HepG2 (cell line): ENCODE data around the gene DCST2. TPM values are rescaled to one million over a fixed set of nuclear protein-coding genes. Genes with fewer than 3 reads are reported as not detected.

Experiments
- IRX3 ChIP-seq: sonication (generic); formaldehyde crosslinking; IDR thresholded peaks from 2 replicates; pipeline ENCODE4 v1.8.1; 2023; ENCODE audit warnings: mild to moderate bottlenecking, low read depth, missing genetic modification reagents, borderline replicate concordance
- JUNB ChIP-seq: sonication (generic); formaldehyde crosslinking; IDR thresholded peaks from 2 replicates; pipeline ENCODE4 v1.8.0; 2022; ENCODE audit warnings: missing genetic modification reagents, mild to moderate bottlenecking, borderline replicate concordance
- KMT2A ChIP-seq: sonication (generic); formaldehyde crosslinking; IDR thresholded peaks from 2 replicates; pipeline ENCODE4 v1.4.0; 2020; ENCODE audit warnings: missing genetic modification reagents
- LCORL ChIP-seq, 2 experiments: fragments of 450-650 bp in 1 of 2; sonication (generic) in 1 of 2; formaldehyde crosslinking in 1 of 2; IDR thresholded peaks; 2 replicates each; pipeline versions ENCODE4 v1.5.0 to v1.6.1; 2017 to 2020; ENCODE audit warnings: antibody characterized with exemption in 1 of 2, missing genetic modification reagents in 1 of 2
- NRL ChIP-seq: sonication (generic); formaldehyde crosslinking; IDR thresholded peaks from 2 replicates; pipeline ENCODE4 v1.5.0; 2020; ENCODE audit warnings: missing genetic modification reagents, mild to moderate bottlenecking, moderate library complexity, borderline replicate concordance
- POGZ ChIP-seq: sonication (generic); formaldehyde crosslinking; IDR thresholded peaks from 2 replicates; pipeline ENCODE4 v1.4.0; 2020; ENCODE audit warnings: mild to moderate bottlenecking, missing genetic modification reagents
- TBP ChIP-seq: sonication (generic); formaldehyde crosslinking; IDR thresholded peaks from 2 replicates; pipeline ENCODE4 v1.5.0; 2020; ENCODE audit warnings: missing genetic modification reagents
- ZBTB7B ChIP-seq: sonication (generic); formaldehyde crosslinking; IDR thresholded peaks from 2 replicates; pipeline ENCODE4 v1.4.0; 2020; ENCODE audit warnings: missing genetic modification reagents
- ZNF234 ChIP-seq: sonication (generic); formaldehyde crosslinking; conservative IDR thresholded peaks from 2 replicates; pipeline ENCODE4 v1.5.1; 2020; ENCODE audit warnings: mild to moderate bottlenecking, missing genetic modification reagents
- ZNF446 ChIP-seq: sonication (generic); formaldehyde crosslinking; IDR thresholded peaks from 2 replicates; pipeline ENCODE4 v1.5.0; 2020; ENCODE audit warnings: mild to moderate bottlenecking, missing genetic modification reagents
- ZNF589 ChIP-seq: sonication (generic); formaldehyde crosslinking; conservative IDR thresholded peaks from 2 replicates; pipeline ENCODE4 v1.8.0; 2022; ENCODE audit warnings: mild to moderate bottlenecking, moderate library complexity, missing genetic modification reagents
- polyA plus RNA-seq, 8 experiments: library from polyadenylated mRNA; depleted of rRNA in 3 of 8; stranded (reverse) in 7 of 8; unstranded in 1 of 8; fragments of >200 nt; fragmentation: Illumina TruSeq in 4 of 8; extraction: Trizol in 4 of 8; gene quantifications; 2 replicates each; pipeline versions ENCODE4 v1.2.1 to v1.2.3, GENCODE V29; 2011 to 2016; ENCODE audit warnings: low read depth in 4 of 8, missing spikeins in 1 of 8, mixed read lengths in 1 of 8; ENCODE audit not compliant: insufficient read depth in 1 of 8
- total RNA-seq, 5 experiments: library from RNA; depleted of rRNA; stranded (reverse); fragments of >200 nt; fragmentation: Illumina TruSeq; extraction: Trizol; gene quantifications; 2 replicates each; pipeline ENCODE4 v1.2.3, GENCODE V29; 2016; ENCODE audit warnings: low read depth in 1 of 5
- TF ChIP-seq, protein P1 (sequence below): sonication (generic); formaldehyde crosslinking; IDR thresholded peaks from 2 replicates; pipeline ENCODE4 v1.4.0; 2020; ENCODE audit warnings: missing genetic modification reagents
- TF ChIP-seq, protein P2 (sequence below): sonication (generic); formaldehyde crosslinking; IDR thresholded peaks from one replicate; pipeline ENCODE4 v1.5.1; 2020; ENCODE audit warnings: mild to moderate bottlenecking, missing genetic modification reagents; ENCODE audit errors: not compliant biosample characterization
- TF ChIP-seq, protein P3 (sequence below): sonication (generic); formaldehyde crosslinking; IDR thresholded peaks from 2 replicates; pipeline ENCODE4 v1.4.0; 2020; ENCODE audit warnings: missing genetic modification reagents, mild to moderate bottlenecking, borderline replicate concordance

DCST2 gene
- total and polyA plus RNA-seq, 2 of the 13 experiments (the other 11 are each of a cell fraction or from before 2014, with no cell fraction given): 0.74 TPM; not detected in 1

DNA sequence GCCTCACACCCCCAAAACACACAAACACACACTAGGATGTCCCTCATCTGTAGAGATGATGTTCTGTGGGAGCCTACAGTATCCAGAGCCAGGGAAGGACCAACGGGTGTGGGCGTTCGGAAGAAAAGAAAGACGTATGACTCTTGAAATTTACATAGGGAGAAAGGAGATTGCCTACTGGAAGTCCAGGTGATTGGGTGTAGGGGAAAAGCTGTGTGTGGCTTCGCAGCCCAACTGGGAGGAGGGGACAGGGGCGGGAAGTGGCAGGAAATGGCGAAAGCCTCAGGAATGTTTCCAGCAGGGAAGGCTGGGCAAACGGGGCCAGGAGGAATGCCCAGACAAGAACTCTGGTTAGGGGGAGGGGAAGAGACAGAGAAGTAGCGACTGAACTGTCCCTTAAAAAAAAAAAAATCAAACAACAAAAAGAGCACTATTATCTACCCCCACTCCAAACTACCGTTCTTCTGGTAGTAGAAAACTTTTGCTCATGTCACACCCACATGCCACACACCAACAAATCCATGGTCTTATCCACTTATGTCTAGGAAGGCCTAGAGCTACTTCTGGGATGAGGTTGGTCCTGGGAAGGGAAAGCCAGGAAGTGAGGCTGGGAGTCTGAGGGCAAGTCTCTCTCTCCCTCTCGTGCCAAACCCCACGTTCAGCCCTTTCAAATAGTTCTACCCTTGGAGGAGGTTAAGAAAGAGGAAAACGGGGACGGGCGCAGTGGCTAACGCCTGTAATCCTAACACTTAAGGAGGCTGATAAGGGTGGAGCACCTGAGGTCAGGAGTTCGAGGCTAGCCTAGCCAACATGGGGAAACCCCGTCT is 60.9 kb downstream of the DCST2 start (continued):
- TF ChIP-seq, protein P1, sequence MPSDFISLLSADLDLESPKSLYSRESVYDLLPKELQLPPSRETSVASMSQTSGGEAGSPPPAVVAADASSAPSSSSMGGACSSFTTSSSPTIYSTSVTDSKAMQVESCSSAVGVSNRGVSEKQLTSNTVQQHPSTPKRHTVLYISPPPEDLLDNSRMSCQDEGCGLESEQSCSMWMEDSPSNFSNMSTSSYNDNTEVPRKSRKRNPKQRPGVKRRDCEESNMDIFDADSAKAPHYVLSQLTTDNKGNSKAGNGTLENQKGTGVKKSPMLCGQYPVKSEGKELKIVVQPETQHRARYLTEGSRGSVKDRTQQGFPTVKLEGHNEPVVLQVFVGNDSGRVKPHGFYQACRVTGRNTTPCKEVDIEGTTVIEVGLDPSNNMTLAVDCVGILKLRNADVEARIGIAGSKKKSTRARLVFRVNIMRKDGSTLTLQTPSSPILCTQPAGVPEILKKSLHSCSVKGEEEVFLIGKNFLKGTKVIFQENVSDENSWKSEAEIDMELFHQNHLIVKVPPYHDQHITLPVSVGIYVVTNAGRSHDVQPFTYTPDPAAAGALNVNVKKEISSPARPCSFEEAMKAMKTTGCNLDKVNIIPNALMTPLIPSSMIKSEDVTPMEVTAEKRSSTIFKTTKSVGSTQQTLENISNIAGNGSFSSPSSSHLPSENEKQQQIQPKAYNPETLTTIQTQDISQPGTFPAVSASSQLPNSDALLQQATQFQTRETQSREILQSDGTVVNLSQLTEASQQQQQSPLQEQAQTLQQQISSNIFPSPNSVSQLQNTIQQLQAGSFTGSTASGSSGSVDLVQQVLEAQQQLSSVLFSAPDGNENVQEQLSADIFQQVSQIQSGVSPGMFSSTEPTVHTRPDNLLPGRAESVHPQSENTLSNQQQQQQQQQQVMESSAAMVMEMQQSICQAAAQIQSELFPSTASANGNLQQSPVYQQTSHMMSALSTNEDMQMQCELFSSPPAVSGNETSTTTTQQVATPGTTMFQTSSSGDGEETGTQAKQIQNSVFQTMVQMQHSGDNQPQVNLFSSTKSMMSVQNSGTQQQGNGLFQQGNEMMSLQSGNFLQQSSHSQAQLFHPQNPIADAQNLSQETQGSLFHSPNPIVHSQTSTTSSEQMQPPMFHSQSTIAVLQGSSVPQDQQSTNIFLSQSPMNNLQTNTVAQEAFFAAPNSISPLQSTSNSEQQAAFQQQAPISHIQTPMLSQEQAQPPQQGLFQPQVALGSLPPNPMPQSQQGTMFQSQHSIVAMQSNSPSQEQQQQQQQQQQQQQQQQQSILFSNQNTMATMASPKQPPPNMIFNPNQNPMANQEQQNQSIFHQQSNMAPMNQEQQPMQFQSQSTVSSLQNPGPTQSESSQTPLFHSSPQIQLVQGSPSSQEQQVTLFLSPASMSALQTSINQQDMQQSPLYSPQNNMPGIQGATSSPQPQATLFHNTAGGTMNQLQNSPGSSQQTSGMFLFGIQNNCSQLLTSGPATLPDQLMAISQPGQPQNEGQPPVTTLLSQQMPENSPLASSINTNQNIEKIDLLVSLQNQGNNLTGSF (CRISPR knock-in tag): no peak
- no peak for TF ChIP-seq KMT2A
- TF ChIP-seq, protein P2, sequence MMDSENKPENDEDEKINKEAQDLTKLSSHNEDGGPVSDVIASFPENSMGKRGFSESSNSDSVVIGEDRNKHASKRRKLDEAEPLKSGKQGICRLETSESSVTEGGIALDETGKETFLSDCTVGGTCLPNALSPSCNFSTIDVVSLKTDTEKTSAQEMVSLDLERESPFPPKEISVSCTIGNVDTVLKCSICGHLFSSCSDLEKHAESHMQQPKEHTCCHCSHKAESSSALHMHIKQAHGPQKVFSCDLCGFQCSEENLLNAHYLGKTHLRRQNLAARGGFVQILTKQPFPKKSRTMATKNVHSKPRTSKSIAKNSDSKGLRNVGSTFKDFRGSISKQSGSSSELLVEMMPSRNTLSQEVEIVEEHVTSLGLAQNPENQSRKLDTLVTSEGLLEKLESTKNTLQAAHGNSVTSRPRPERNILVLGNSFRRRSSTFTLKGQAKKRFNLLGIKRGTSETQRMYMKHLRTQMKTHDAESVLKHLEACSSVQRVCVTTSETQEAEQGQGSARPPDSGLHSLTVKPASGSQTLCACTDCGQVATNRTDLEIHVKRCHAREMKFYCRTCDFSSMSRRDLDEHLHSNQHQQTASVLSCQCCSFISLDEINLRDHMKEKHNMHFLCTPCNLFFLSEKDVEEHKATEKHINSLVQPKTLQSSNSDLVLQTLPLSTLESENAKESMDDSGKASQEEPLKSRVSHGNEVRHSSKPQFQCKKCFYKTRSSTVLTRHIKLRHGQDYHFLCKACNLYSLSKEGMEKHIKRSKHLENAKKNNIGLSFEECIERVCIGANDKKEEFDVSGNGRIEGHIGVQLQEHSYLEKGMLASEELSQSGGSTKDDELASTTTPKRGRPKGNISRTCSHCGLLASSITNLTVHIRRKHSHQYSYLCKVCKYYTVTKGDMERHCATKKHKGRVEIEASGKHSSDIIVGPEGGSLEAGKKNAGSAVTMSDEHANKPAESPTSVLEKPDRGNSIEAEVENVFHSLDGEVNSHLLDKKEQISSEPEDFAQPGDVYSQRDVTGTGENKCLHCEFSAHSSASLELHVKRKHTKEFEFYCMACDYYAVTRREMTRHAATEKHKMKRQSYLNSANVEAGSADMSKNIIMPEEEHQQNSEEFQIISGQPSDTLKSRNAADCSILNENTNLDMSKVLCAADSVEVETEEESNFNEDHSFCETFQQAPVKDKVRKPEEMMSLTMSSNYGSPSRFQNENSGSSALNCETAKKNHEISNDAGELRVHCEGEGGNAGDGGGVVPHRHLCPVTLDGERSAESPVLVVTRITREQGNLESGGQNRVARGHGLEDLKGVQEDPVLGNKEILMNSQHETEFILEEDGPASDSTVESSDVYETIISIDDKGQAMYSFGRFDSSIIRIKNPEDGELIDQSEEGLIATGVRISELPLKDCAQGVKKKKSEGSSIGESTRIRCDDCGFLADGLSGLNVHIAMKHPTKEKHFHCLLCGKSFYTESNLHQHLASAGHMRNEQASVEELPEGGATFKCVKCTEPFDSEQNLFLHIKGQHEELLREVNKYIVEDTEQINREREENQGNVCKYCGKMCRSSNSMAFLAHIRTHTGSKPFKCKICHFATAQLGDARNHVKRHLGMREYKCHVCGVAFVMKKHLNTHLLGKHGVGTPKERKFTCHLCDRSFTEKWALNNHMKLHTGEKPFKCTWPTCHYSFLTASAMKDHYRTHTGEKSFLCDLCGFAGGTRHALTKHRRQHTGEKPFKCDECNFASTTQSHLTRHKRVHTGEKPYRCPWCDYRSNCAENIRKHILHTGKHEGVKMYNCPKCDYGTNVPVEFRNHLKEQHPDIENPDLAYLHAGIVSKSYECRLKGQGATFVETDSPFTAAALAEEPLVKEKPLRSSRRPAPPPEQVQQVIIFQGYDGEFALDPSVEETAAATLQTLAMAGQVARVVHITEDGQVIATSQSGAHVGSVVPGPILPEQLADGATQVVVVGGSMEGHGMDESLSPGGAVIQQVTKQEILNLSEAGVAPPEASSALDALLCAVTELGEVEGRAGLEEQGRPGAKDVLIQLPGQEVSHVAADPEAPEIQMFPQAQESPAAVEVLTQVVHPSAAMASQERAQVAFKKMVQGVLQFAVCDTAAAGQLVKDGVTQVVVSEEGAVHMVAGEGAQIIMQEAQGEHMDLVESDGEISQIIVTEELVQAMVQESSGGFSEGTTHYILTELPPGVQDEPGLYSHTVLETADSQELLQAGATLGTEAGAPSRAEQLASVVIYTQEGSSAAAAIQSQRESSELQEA: no peak
- TF ChIP-seq, protein P3, sequence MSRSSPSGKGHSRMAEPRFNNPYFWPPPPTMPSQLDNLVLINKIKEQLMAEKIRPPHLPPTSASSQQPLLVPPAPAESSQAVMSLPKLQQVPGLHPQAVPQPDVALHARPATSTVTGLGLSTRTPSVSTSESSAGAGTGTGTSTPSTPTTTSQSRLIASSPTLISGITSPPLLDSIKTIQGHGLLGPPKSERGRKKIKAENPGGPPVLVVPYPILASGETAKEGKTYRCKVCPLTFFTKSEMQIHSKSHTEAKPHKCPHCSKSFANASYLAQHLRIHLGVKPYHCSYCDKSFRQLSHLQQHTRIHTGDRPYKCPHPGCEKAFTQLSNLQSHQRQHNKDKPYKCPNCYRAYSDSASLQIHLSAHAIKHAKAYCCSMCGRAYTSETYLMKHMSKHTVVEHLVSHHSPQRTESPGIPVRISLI (CRISPR knock-in tag): peak; percentile 87
- peak; percentile 50; the same call in 1 of the 2 replicates for TF ChIP-seq JUNB (CRISPR knock-in tag)
- TF ChIP-seq POGZ (CRISPR knock-in tag): no peak
- TF ChIP-seq IRX3: no peak
- no peak for TF ChIP-seq ZBTB7B (CRISPR knock-in tag)
- TF ChIP-seq ZNF446: no peak
- no peak for TF ChIP-seq ZNF234 (CRISPR knock-in tag)
- TF ChIP-seq TBP (CRISPR knock-in tag): no peak
- no peak for TF ChIP-seq NRL
- TF ChIP-seq LCORL (IDR thresholded peaks at IDR 0.05): no peak
- TF ChIP-seq LCORL (CRISPR knock-in tag; IDR thresholded peaks at IDR 0.05): peak; percentile 58
- TF ChIP-seq ZNF589 (CRISPR knock-in tag): no peak; the same call in 1 of the 2 replicates
